Measurements from ENCODE around the gene FAM171A2. TPM values are rescaled to one million over a fixed set of nuclear protein-coding genes. Genes with fewer than 3 reads are reported as not detected.

The FAM171A2 gene
- total and polyA plus RNA-seq, 7 experiments from 2014 or later, result 0.11 to 0.78 (median 0.37) TPM

DNA sequence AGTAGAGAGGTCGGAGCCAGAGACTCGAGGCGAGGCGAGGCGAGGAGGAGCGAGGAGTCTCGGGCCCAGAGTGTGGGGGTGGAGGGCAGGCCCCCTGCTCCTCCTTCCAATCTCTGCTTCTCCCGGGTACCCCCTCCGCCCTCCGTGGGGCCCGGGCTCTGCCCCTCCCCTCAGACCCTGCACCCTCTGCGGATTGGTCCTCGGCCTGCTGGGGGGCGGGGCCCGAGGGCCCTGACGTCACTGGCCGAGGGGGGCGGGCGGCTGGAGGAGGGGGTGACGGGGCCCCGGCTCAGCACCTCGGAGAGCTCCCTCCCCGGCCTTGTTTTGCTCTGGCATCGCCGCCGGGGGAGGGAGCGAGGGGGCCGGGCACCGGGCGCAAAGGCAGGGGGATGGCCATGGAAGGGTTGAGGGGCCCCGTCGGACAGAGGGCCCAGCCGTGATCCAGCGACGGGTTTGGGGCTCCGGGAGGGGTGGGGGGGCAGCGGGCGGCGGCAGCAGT is 55.3 kb downstream of the FAM171A2 start, which contains the start of gene RUNDC3A:
Gene RUNDC3A (plus strand): TSS at position 282 of the 499 bp plus-strand sequence. CDS start 232 bp downstream, outside the sequence.
- peak within 1 kb of the TSS; percentile 42 to 84 (median 63) for H3K4me3 Mint-ChIP-seq
- intact Hi-C loops (cut with micrococcal nuclease), result loop anchor here (1.0 to 2.0 kb wide), 4 partner anchors 16 to 87 kb away; partner anchors contain the start of gene SLC25A39 (in 1 of the 2)
- CTCF ChIA-PET, result no interaction called here

DNA sequence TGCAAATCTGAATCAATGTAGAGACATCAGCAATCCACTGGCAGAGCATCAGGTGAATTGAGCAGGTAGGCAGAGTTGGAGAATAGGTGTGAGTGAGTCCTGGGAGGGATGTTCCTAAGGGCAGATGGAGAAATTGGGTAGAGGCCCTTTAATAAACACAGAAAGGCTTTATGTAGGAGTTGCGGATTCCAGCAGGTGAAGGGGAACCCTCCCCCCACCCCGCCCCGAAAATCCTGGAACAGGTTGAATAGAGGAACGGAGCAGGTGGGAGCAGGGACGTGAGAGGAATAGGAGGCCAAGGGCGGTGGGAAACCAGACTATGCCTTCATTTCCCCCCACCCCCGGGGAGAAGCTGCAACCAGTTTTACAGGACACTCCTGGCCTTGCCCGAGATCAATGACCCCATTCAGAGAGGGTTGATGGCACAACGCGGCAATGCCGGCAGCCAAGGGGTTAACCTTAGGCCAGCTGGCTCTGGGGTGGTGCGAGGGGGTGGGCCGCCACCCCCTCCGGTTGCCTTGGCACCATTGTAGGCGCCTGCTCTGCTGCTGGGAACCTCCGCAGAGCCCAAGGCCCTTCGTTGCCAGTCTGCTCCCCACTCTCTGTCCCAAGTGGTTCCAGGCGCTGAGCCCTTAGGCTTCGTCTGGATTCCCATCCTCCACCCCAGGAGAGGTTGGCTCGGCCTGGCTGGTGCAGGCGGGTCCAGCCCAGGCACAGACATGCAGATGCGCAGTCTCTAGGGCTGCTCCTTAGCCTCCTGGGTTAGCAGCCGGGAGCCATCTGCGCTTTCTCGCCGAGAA is 56.1 kb downstream of the FAM171A2 start:
- H3K4me3 ChIP-seq (ENCODE audit: low read length), result no peak overlapping the region
- intact Hi-C loops (cut with micrococcal nuclease), result loop anchor here (1.0 to 2.0 kb wide), 4 partner anchors 17 to 86 kb away; partner anchors contain the start of gene SLC25A39 (in 1 of the 2)
- H3K4me1 ChIP-seq (ENCODE audit: control insufficient read depth in 2 of 2, insufficient read depth in 2 of 2, low read length in 2 of 2), result peaks cover 0 to 5% of the 10 kb centered on the region in 2 donors
- DNase-seq (peak in 1 of 9 donors; percentile 22), ATAC-seq (peak; percentile 12)
- H3K4me3 Mint-ChIP-seq, result peak overlapping the region; percentile 25 to 84 (median 56)
- peaks cover 0 to 2% (median 0%) of the 10 kb centered on the region in 11 donors for H3K9me3 Mint-ChIP-seq
- peaks cover 0 to 5% (median 0%) of the 10 kb centered on the region in 5 donors for H3K36me3 Mint-ChIP-seq
- peak overlapping the region in 2 of 9 donors; percentile 13 to 75 for H3K27ac Mint-ChIP-seq
- H3K9me3 ChIP-seq (ENCODE audit: control insufficient read depth in 2 of 3, low read length in 3 of 3), result no peaks in the 10 kb centered on the region
- peaks cover 14 to 27% (median 15%) of the 10 kb centered on the region in 7 donors for H3K4me1 Mint-ChIP-seq
- H3K27me3 Mint-ChIP-seq, result peaks cover 27 to 52% (median 32%) of the 10 kb centered on the region in 5 donors
- H3K27ac ChIP-seq (ENCODE audit: low read depth, low read length), result no peak overlapping the region
- ChIA-PET POLR2A (interaction anchor here (1.8 to 3.4 kb wide), 2 partner anchors 86 to 121 kb away, joined by 10 to 23 read pairs; partner anchors contain the start of genes TMUB2 and UBTF), CTCF (no interaction called here)
- H3K36me3 ChIP-seq (ENCODE audit: control insufficient read depth in 2 of 3, insufficient read depth in 3 of 3, low read length in 3 of 3), result no peaks in the 10 kb centered on the region
- H3K27me3 ChIP-seq (ENCODE audit: control insufficient read depth in 2 of 2, insufficient read depth in 2 of 2, low read length in 2 of 2), result no peaks in the 10 kb centered on the region

More for the DNA sequence above, 55.3 kb downstream of the FAM171A2 start, which contains the start of gene RUNDC3A:
- Histone ChIP-seq H3K27me3 (ENCODE audit: control insufficient read depth in 2 of 2, insufficient read depth in 2 of 2, low read length in 2 of 2) (no peaks in the 10 kb centered on the region), H3K27ac (ENCODE audit: low read depth, low read length) (no peak within 1 kb of the TSS), H3K4me3 (ENCODE audit: low read length) (no peak within 1 kb of the TSS), H3K36me3 (ENCODE audit: control insufficient read depth in 2 of 3, insufficient read depth in 3 of 3, low read length in 3 of 3) (no peaks in the 10 kb centered on the region), H3K4me1 (ENCODE audit: control insufficient read depth in 2 of 2, insufficient read depth in 2 of 2, low read length in 2 of 2) (peaks cover 0 to 5% of the 10 kb centered on the region in 2 donors), H3K9me3 (ENCODE audit: control insufficient read depth in 2 of 3, low read length in 3 of 3) (no peaks in the 10 kb centered on the region)
- POLR2A ChIA-PET, result interaction anchor here (0.5 to 3.4 kb wide), 5 partner anchors 8 to 161 kb away, joined by 3 to 23 read pairs (median 5); partner anchors contain the start of genes TMUB2 and UBTF
- Mint-ChIP-seq H3K27me3 (peaks cover 28 to 57% (median 32%) of the 10 kb centered on the region in 5 donors), H3K4me1 (peaks cover 14 to 27% (median 15%) of the 10 kb centered on the region in 7 donors), H3K27ac (peak within 1 kb of the TSS in 3 of 9 donors; percentile 13 to 75 (median 71)), H3K36me3 (peaks cover 0 to 5% (median 0%) of the 10 kb centered on the region in 5 donors), H3K9me3 (peaks cover 0 to 2% (median 0%) of the 10 kb centered on the region in 11 donors)
- peak; percentile 99 for ATAC-seq
- DNase-seq, result peak; percentile 75 to 90 (median 85)

DNA sequence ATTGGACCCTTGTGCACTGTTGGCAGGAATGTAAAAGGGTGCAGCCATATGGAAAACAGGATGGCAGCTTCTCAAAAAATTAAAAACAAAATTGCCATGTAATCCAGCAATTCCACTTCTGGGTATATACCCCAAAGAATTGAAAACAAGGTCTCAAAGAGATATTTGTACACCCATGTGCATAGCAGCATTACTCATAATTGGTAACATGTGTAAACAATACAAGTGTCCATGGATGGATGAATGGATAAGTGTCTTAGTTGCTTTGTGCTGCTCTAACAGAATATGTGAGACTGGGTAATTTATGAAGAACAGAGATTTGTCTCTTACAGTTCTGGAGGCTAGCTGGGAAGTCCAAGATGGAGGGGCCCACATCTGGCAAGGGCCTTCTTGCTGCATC is 59.0 kb downstream of the FAM171A2 start:
- Mint-ChIP-seq H3K4me1 (peaks cover 9 to 20% (median 11%) of the 10 kb centered on the region in 7 donors), H3K4me3 (no peak overlapping the region), H3K27ac (peak overlapping the region in 1 of 9 donors; percentile 51), H3K36me3 (peaks cover 0 to 5% (median 0%) of the 10 kb centered on the region in 5 donors), H3K9me3 (peaks cover 0 to 2% (median 0%) of the 10 kb centered on the region in 11 donors), H3K27me3 (peaks cover 21 to 46% (median 32%) of the 10 kb centered on the region in 5 donors)
- H3K4me3 ChIP-seq (ENCODE audit: low read length), result no peak overlapping the region
- POLR2A ChIA-PET, result interaction anchor here (1.3 kb wide), 1 partner anchor 10 kb away, joined by 3 read pairs; no protein-coding TSS in a partner anchor
- ATAC-seq, result no peak
- peaks cover 0 to 5% of the 10 kb centered on the region in 2 donors for H3K4me1 ChIP-seq (ENCODE audit: control insufficient read depth in 2 of 2, insufficient read depth in 2 of 2, low read length in 2 of 2)
- H3K27ac ChIP-seq (ENCODE audit: low read depth, low read length), result no peak overlapping the region
- intact Hi-C loops (cut with micrococcal nuclease), result no loop called here
- H3K9me3 ChIP-seq (ENCODE audit: control insufficient read depth in 2 of 3, low read length in 3 of 3), result no peaks in the 10 kb centered on the region
- H3K27me3 ChIP-seq (ENCODE audit: control insufficient read depth in 2 of 2, insufficient read depth in 2 of 2, low read length in 2 of 2), result no peaks in the 10 kb centered on the region
- CTCF ChIA-PET, result interaction anchor here (0.6 to 0.7 kb wide), 3 partner anchors 25 to 94 kb away, joined by 3 to 4 read pairs (median 3); no protein-coding TSS in a partner anchor
- no peaks in the 10 kb centered on the region for H3K36me3 ChIP-seq (ENCODE audit: control insufficient read depth in 2 of 3, insufficient read depth in 3 of 3, low read length in 3 of 3)
- DNase-seq, result no peak

Other genes starting within 250 kb of the FAM171A2 start
- 100 to 1,000 TPM in 1 of 5 experiments, 10 to 100 TPM in 4; 15.2 to 106 (median 70.9) TPM for gene HDAC5, start 240.2 kb downstream of the FAM171A2 start, total RNA-seq
- 10 to 100 TPM; 18.3 to 41.9 TPM for gene HDAC5, start 240.2 kb downstream of the FAM171A2 start, polyA plus RNA-seq
- 10 to 100 TPM in 1 of 5 experiments, 1 to 10 TPM in 2, under 1 TPM in 2; 0.76 to 12.3 (median 2.1) TPM for gene HROB, start 221.9 kb downstream of the FAM171A2 start, total RNA-seq
- under 1 TPM; 0.26 to 0.48 TPM for gene HROB, start 221.9 kb downstream of the FAM171A2 start, polyA plus RNA-seq
- under 1 TPM in 1 of 5 experiments, not detected in 4; 0.34 TPM for gene ASB16, start 193.1 kb downstream of the FAM171A2 start, total RNA-seq
- gene ASB16, start 193.1 kb downstream of the FAM171A2 start, polyA plus RNA-seq, result under 1 TPM in 1 of 2 donors, not detected in 1; 0.08 TPM
- gene TMUB2, start 176.9 kb downstream of the FAM171A2 start, total RNA-seq, result 10 to 100 TPM; 34.9 to 56.0 (median 41.6) TPM
- gene TMUB2, start 176.9 kb downstream of the FAM171A2 start, polyA plus RNA-seq, result 10 to 100 TPM; 21.8 to 24.4 TPM
- 100 to 1,000 TPM in 4 of 5 experiments, 10 to 100 TPM in 1; 93.5 to 130 (median 124) TPM for gene ATXN7L3, start 164.0 kb downstream of the FAM171A2 start, total RNA-seq
- gene ATXN7L3, start 164.0 kb downstream of the FAM171A2 start, polyA plus RNA-seq, result 10 to 100 TPM; 10.5 to 18.1 TPM
- gene UBTF, start 144.2 kb downstream of the FAM171A2 start, total RNA-seq, result 100 to 1,000 TPM; 126 to 303 (median 175) TPM
- 10 to 100 TPM; 49.0 to 84.7 TPM for gene UBTF, start 144.2 kb downstream of the FAM171A2 start, polyA plus RNA-seq
- gene SLC4A1, start 95.7 kb downstream of the FAM171A2 start, total RNA-seq, result under 1 TPM in 1 of 5 experiments, not detected in 4; 0.15 TPM
- gene SLC4A1, start 95.7 kb downstream of the FAM171A2 start, polyA plus RNA-seq, result not detected
- under 1 TPM in 2 of 5 experiments, not detected in 3; 0.08 to 0.22 TPM for gene RUNDC3A, start 55.3 kb downstream of the FAM171A2 start, total RNA-seq
- not detected for gene RUNDC3A, start 55.3 kb downstream of the FAM171A2 start, polyA plus RNA-seq
- gene SLC25A39, start 39.0 kb downstream of the FAM171A2 start, total RNA-seq, result 100 to 1,000 TPM in 3 of 5 experiments, 10 to 100 TPM in 2; 75.4 to 107 (median 101) TPM
- 100 to 1,000 TPM; 122 to 155 TPM for gene SLC25A39, start 39.0 kb downstream of the FAM171A2 start, polyA plus RNA-seq
- gene GRN, start 18.6 kb downstream of the FAM171A2 start, total RNA-seq, result 100 to 1,000 TPM in 1 of 5 experiments, 10 to 100 TPM in 4; 49.5 to 374 (median 52.2) TPM
- 10 to 100 TPM; 52.2 to 58.7 TPM for gene GRN, start 18.6 kb downstream of the FAM171A2 start, polyA plus RNA-seq
- 10 to 100 TPM in 1 of 5 experiments, 1 to 10 TPM in 1, under 1 TPM in 3; 0.43 to 19.7 (median 0.67) TPM for gene ITGA2B, start 25.8 kb upstream of the FAM171A2 start, total RNA-seq
- not detected for gene ITGA2B, start 25.8 kb upstream of the FAM171A2 start, polyA plus RNA-seq
- 10 to 100 TPM; 45.0 to 88.5 (median 82.9) TPM for gene GPATCH8, start 139.6 kb upstream of the FAM171A2 start, total RNA-seq
- gene GPATCH8, start 139.6 kb upstream of the FAM171A2 start, polyA plus RNA-seq, result 10 to 100 TPM; 40.2 to 59.1 TPM
- gene FZD2, start 193.6 kb upstream of the FAM171A2 start, total RNA-seq, result 1 to 10 TPM in 1 of 5 experiments, under 1 TPM in 2, not detected in 2; 0.16 to 1.7 (median 0.19) TPM
- gene FZD2, start 193.6 kb upstream of the FAM171A2 start, polyA plus RNA-seq, result under 1 TPM in 1 of 2 donors, not detected in 1; 0.13 TPM